ENCODE results near the gene RBM18. TPM values are rescaled to one million over a fixed set of nuclear protein-coding genes. Genes with fewer than 3 reads are reported as not detected.

Gene RBM18
- total RNA-seq, 4 donors from 2014 or later = 4.6 to 31.8 (median 18.7) TPM

GRCh38 chr9:122286764-122287163, 22.1 kb upstream of the RBM18 start:
- H3K27ac ChIP-seq = no peak overlapping the region
- H3K36me3 ChIP-seq = no peaks in the 10 kb centered on the region

GRCh38 chr9:122281368-122281767, 16.7 kb upstream of the RBM18 start:
- H3K36me3 ChIP-seq = no peaks in the 10 kb centered on the region
- TF ChIP-seq POLR2A (IDR thresholded peaks at IDR 0.05) (no peak), CTCF (IDR thresholded peaks at IDR 0.05) (no peak)
- peaks cover 0 to 12% of the 10 kb centered on the region in 2 donors for H3K9me3 ChIP-seq
- H3K27ac ChIP-seq = no peak overlapping the region
- H3K4me3 ChIP-seq = no peak overlapping the region
- H3K27me3 ChIP-seq = no peaks in the 10 kb centered on the region
- H3K4me1 ChIP-seq = no peaks in the 10 kb centered on the region
- intact Hi-C loops (cut with DNase I; ENCODE audit: low total_unique reads) = no loop called here
- DNase-seq = no peak

More at GRCh38 chr9:122286764-122287163, 22.1 kb upstream of the RBM18 start:
- no peaks in the 10 kb centered on the region for H3K9me3 ChIP-seq
- H3K4me1 ChIP-seq = no peaks in the 10 kb centered on the region
- intact Hi-C loops (cut with DNase I; ENCODE audit: low total_unique reads) = no loop called here
- TF ChIP-seq CTCF (IDR thresholded peaks at IDR 0.05) (no peak), POLR2A (IDR thresholded peaks at IDR 0.05) (no peak)
- DNase-seq = no peak
- H3K27me3 ChIP-seq = no peaks in the 10 kb centered on the region
- no peak overlapping the region for H3K4me3 ChIP-seq

- no peaks in the 10 kb centered on the region for H3K27me3 ChIP-seq
- no peaks in the 10 kb centered on the region for H3K4me1 ChIP-seq
- H3K36me3 ChIP-seq = no peaks in the 10 kb centered on the region
- TF ChIP-seq POLR2A (IDR thresholded peaks at IDR 0.05) (no peak), CTCF (IDR thresholded peaks at IDR 0.05) (no peak)
- intact Hi-C loops (cut with DNase I; ENCODE audit: low total_unique reads) = no loop called here
- peaks cover 0 to 12% of the 10 kb centered on the region in 2 donors for H3K9me3 ChIP-seq
- no peak for DNase-seq
- no peak overlapping the region for H3K4me3 ChIP-seq
- no peak overlapping the region for H3K27ac ChIP-seq
Observed at GRCh38 chr9:122277285-122277897, 12.8 kb upstream of the RBM18 start.

GRCh38 chr9:122276096-122276495, 11.5 kb upstream of the RBM18 start:
- Histone ChIP-seq H3K9me3 (peaks cover 0 to 12% of the 10 kb centered on the region in 2 donors), H3K27me3 (no peaks in the 10 kb centered on the region), H3K36me3 (no peaks in the 10 kb centered on the region), H3K4me1 (no peaks in the 10 kb centered on the region), H3K4me3 (no peak overlapping the region), H3K27ac (no peak overlapping the region)
- TF ChIP-seq POLR2A (IDR thresholded peaks at IDR 0.05) (no peak), CTCF (IDR thresholded peaks at IDR 0.05) (no peak)
- intact Hi-C loops (cut with DNase I; ENCODE audit: low total_unique reads) = no loop called here
- DNase-seq = no peak

GRCh38 chr9:122274055-122274454, 9.4 kb upstream of the RBM18 start:
- DNase-seq = no peak
- Histone ChIP-seq H3K4me3 (no peak overlapping the region), H3K27ac (no peak overlapping the region), H3K27me3 (no peaks in the 10 kb centered on the region), H3K9me3 (peaks cover 0 to 12% of the 10 kb centered on the region in 2 donors), H3K4me1 (no peaks in the 10 kb centered on the region), H3K36me3 (no peaks in the 10 kb centered on the region)
- intact Hi-C loops (cut with DNase I; ENCODE audit: low total_unique reads) = no loop called here
- no peak for TF ChIP-seq POLR2A (IDR thresholded peaks at IDR 0.05)
- TF ChIP-seq CTCF (IDR thresholded peaks at IDR 0.05) = no peak

Data from uterus (tissue), 4 donors.